GM19035 (cell line): ENCODE measurements around the gene TOP3B.
A peak's percentile ranks its signal among the peaks of the same experiment; 100 is the strongest.

Experiments used
- ATAC-seq: cut with Tn5 transposase; IDR thresholded peaks from one replicate; pipeline ENCODE4 v1.9.1; 2021; ENCODE audit not compliant: unreplicated experiment

TOP3B gene

GRCh38 chr22:21982338-21982965 lies at the start of gene TOP3B:
Gene TOP3B (minus strand): TSS chr22:21982787. CDS start chr22:21975709, 7,078 bp downstream.
- peak; percentile 85 for ATAC-seq

GRCh38 chr22:22031183-22031945 lies 48.8 kb upstream of the TOP3B start:
- no peak for ATAC-seq

- peak; percentile 57 for ATAC-seq
Measured at GRCh38 chr22:22030493-22031182, 48.1 kb upstream of the TOP3B start.

GRCh38 chr22:22027955-22028354 lies 45.4 kb upstream of the TOP3B start:
- ATAC-seq: no peak

GRCh38 chr22:22026157-22026831 lies 43.7 kb upstream of the TOP3B start:
- ATAC-seq: peak; percentile 51

GRCh38 chr22:22025320-22026156 lies 43.0 kb upstream of the TOP3B start:
- ATAC-seq: no peak

- ATAC-seq: no peak
Measured at GRCh38 chr22:22024440-22024839, 41.9 kb upstream of the TOP3B start.

GRCh38 chr22:22023581-22024137 lies 41.1 kb upstream of the TOP3B start:
- ATAC-seq: no peak

- no peak for ATAC-seq
Measured at GRCh38 chr22:22022947-22023534, 40.5 kb upstream of the TOP3B start.

- no peak for ATAC-seq
Measured at GRCh38 chr22:22022255-22022840, 39.8 kb upstream of the TOP3B start.

GRCh38 chr22:22021162-22021750 lies 38.7 kb upstream of the TOP3B start:
- no peak for ATAC-seq

GRCh38 chr22:22020425-22020852 lies 37.9 kb upstream of the TOP3B start:
- no peak for ATAC-seq

GRCh38 chr22:22019659-22020424 lies 37.3 kb upstream of the TOP3B start:
- ATAC-seq: no peak

- ATAC-seq: no peak
Measured at GRCh38 chr22:22018825-22019658, 36.5 kb upstream of the TOP3B start.

- no peak for ATAC-seq
Measured at GRCh38 chr22:22015631-22016030, 33.0 kb upstream of the TOP3B start.

- no peak for ATAC-seq
Measured at GRCh38 chr22:22014285-22014659, 31.7 kb upstream of the TOP3B start.

- ATAC-seq: no peak
Measured at GRCh38 chr22:22013559-22014284, 31.1 kb upstream of the TOP3B start.
